GM21423 (cell line): Measurements from ENCODE around the gene CADPS.

Experiments used
- ATAC-seq: cut with Tn5 transposase; IDR thresholded peaks from one replicate; pipeline ENCODE4 v1.9.1; 2021; ENCODE audit warnings: mild to moderate bottlenecking, moderate library complexity; ENCODE audit not compliant: unreplicated experiment

Gene CADPS

DNA sequence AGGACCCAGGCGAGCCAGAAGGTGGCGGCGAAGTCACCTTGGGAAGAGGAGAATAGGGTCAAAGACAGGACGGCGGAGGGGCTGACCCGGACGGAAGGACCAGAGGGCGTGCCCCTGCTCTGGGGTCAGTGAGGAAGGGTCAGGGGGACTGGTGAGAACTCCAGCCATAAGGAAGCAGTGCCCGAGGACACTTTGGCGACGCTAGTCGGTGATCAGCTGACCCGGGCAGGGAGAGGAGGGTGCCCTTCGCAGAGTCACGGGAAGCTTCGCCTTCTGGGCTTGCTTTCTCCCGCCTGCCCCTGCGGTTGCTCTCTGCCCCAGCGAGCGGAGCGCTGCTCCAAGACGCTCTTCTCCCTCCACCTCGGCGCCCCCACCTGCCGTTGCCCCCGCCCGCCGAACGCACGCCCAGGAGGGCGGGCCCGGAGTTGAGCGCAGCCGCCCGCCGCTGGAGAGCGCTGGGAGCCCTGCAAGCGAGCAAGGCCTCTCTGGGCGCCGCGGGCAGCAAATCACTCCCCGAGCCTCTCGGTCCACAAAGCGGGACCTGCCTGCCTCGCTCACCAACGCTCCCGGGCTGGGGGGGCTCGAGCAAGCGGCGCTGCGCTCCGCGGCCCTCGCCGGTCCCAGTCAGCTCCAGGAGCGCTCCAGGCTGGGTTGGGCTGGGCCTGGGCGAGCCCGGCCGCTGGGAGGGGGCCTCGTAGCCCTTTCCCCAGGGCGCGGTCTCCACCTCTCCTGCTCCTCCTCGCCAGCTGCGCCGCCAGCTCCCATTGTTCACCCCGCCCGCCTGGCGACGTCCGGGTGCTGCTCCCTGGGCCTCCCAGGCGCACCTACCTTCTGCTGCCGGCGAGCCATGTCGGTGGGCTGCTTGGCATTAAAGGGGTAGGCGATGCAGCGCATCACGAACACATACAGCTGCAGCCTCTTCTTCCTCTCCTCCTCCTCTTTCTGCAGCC, 1.2 kb downstream of the CADPS start:
- no peak for ATAC-seq

- no peak for ATAC-seq
Observed at GRCh38 chr3:62873451-62873760, 1.8 kb downstream of the CADPS start.

DNA sequence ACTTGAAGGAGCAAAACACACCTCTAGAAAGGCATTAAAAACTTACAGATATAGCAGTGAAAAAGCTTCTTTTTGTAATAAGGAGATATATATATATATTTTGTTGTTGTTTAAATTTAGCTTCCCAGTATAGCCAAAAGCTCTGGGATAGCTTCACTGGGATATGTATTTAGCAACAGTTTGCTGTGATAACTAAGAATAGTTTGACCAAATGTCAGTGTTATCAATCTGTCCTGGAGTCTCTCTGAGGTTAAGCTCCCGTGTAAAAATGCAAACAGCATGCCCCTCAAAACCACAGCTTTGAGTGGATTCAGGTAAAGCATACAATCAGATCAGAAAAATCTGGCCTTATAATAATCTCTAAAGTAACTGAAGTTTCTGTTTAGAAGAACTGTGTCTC, 2.9 kb downstream of the CADPS start:
- ATAC-seq: no peak

- ATAC-seq: no peak
Observed at GRCh38 chr3:62870321-62870720, 4.9 kb downstream of the CADPS start.

- ATAC-seq: no peak
Observed at GRCh38 chr3:62863648-62864047, 11.6 kb downstream of the CADPS start.

DNA sequence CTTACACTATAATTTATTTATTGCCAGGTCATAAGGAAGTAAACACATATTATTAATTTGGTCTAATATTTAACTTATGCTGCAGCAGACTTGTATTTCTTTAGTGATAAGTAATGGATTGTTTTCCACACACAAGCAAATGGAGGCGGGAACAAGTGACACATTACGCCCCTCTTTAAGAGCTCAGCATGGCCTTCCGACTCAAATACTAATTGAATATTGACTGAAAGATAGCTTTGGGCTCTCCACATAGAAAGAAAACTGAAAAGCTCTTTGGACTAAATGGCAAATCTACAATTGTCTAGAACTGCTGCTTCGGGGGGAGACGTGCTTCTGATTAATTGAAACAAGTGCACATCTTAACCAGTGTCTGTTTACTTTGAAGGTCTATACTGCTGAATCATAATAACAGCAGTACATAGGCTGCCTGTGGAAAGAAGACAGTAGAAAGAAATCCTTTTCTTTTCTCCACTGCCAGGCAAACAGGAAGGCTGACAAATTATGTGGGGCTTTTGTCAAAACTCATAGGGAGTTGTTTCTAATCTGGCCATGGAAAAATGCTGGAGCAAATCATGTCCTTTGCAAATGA, 15.9 kb downstream of the CADPS start:
- ATAC-seq: no peak

DNA sequence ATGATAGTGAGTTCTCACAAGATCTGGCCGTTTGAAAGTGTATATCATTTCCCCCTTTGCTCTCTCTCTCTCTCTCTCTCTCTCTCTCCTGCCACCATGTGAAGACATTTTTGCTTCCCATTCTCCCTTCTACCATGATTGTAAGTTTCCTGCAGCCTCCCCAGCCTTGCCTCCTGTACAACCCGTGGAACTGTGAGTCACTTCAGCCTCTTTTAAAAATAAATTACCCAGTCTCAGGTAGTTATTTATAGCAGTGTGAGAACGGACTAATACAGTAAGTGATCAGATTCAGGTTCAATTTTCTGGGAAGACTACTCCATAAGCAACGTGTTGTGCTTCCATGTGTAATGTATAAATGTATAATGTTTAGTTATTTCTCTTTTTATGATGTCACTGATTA, 29.2 kb downstream of the CADPS start:
- no peak for ATAC-seq

DNA sequence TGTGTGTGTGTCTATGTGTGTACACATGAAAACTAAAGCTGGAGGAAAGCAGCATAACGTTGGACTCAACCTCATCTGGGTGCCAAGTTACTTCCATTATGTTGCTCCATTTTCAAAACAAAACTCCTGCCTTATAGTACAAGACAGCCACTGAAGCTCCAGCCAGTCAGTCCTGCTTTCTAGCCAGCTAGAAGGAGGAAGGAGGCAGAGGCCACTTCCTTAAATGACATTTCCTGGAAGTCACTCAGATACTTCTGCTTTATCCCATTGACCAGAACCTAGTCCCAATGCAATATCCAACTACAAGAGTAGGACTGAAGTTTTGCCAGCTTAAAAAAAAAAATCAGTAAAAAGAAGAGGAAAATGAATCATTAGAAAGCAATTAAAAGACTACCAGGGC, 31.7 kb downstream of the CADPS start:
- ATAC-seq: no peak

DNA sequence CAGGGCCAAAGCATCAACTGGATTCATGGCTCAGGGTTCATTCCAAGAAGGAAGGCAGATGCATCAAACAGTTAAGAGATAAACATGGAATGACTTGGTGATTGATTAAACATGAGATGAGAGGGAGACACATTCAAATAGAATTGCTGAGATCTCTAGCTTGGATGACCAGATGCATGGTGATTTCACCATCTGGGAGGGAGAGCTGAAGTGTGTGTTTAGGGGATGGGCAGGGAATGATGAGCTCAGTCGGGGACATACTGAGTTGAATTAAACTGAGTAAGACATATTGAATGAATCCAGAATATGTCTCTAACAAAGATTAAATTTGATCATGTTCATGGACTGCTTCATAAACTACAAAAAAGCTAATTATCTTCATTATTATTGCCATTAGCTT, 35.5 kb downstream of the CADPS start:
- ATAC-seq: no peak

GRCh38 chr3:62837145-62837787, 38.0 kb downstream of the CADPS start:
- no peak for ATAC-seq

DNA sequence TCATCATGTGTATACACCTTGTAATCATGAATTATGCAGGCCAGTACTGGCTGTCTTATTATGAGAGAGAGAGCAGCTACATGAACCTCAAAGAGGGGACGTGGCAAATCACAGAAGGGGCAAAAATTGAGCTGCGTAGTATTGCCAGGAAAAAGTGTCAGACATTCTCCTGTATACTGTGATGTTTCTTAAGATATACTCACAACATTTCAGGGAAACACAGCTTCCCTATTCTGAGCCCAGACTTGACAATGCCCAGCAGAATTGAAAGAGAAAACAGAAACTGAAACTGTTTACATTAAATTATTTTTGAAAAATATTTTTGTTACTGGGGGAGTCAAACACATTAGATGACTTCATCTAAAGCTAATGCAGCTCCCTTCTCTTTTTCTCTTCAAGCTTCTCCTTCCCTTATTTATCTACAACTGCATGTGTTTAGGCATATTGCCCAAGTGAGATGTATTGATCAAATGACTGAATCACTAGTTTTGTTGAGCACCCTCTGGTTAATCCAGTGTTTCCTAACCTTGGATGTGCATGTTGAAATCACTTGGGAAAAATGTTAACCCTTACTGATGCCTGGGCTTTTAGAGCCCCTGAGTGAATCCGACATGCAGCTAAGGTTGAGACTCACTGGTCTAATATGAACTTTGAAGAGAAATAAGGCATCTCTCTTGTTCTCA, 39.5 kb downstream of the CADPS start:
- ATAC-seq: no peak

GRCh38 chr3:62833538-62833937, 41.7 kb downstream of the CADPS start:
- no peak for ATAC-seq

DNA sequence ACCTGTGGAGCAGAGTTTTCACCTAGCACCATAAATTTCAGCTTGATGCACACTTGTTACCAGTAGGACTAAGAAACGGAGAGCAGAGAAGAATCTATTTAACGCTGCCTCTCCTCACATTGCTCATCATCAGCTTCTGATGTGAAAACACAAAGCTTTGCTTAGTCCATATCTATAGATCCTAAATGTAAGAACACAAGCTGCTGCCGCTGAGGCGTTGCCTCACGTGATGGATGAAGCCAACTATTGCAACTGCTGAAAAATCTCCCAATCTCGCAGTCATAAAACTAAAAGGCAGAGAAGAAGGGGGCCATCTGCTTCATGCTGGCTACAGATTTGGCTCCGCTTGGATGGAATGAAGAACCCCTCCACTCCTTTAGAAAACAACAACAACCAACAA, 42.7 kb downstream of the CADPS start:
- ATAC-seq: no peak

- no peak for ATAC-seq
Observed at GRCh38 chr3:62830727-62831322, 44.4 kb downstream of the CADPS start.

DNA sequence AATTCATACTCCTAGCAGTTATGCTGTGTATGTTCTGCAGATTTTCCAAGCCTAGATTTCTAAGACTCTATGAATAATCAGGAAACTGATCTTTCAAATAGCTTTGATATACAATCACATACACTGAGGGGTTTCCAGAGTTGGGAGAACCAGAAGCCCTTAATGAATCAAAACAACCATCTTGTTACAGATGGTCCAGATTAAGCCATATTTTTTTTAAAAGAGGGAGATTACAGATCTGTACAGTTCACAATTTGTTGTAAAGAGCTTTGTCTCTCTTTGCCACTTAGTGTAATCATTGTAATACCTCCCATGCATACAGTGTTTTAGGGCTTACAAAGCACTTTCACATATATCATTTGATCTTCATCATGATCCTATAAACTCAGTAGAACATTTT, 47.7 kb downstream of the CADPS start:
- ATAC-seq: no peak

DNA sequence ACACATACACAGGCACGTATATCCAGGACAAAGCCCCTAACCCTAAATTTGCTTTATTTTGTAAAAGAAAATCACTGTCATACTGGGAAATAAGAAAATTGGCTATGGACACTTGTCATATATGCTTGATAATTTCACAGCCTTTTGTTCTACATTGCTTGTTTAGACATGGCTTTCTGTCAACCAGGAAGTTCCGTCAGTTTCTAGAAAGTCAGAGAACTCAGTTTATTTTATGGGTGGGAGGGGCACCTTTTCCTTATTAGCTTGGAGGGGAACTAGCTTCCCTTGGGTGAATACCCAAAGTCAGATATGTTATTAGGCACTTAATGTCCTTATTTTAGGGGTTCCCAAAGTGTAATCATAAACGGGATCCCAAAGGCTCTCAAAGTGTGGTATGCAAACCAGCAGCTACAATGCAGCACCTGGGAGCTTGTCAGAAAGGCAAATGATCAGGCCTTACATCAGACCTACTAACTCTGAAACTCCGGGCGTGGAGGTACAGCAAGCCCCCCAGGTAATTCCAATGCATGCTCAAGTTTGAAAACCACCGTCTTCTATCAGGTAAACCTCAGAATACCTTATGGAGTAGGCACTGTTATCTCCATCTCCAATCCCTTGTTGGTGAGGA, 50.1 kb downstream of the CADPS start:
- ATAC-seq: no peak

GRCh38 chr3:62823461-62824050, 51.7 kb downstream of the CADPS start:
- no peak for ATAC-seq

- no peak for ATAC-seq
Observed at GRCh38 chr3:62822905-62823304, 52.3 kb downstream of the CADPS start.

DNA sequence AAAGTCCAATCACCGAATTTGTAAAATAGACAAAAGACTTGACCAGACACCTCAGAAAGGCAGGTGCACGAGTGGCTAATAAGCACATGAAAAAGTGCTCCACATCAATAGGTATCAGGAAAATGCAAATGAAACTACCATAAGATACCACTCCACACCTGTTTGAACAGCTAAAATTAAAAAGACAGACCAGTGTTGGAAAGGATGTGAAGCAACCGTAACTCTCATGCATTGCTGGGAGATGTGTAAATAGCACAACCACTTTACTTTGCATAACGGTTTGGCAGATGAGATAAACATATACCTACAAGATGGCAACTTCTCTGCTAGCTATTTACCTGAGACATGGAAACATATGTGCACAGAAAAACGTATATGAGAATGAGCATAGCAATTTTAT, 56.9 kb downstream of the CADPS start:
- peak; percentile 71 for ATAC-seq

DNA sequence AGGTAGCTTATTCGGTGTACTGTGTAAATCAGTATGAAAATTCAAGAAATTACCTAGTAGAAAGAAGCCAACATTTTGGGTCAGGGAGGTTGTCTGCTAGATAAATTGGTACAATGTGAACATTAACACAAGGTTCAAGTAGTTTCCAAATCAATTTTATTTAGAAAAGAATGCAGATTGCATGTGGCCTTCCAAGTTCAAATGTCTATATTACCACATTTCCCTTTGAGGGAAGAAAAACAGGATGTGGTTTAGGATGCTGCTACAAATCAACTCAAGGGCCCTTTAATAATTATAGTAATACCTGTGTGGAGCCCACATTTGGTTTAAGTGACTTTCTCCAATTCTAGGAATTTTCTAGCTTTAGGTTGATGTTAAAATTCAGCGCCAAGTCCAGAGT, 57.5 kb downstream of the CADPS start:
- ATAC-seq: no peak
